SKM-1 treated with dmso at 0.1 percent for 144 hours (cell line): Measurements from ENCODE around the gene ARHGEF9.

Experiments used
- DNase-seq: peaks from one replicate; lab custom pipeline; 2025; ENCODE audit not compliant: unreplicated experiment; lab: John Stamatoyannopoulos, UW

ARHGEF9 gene

DNA sequence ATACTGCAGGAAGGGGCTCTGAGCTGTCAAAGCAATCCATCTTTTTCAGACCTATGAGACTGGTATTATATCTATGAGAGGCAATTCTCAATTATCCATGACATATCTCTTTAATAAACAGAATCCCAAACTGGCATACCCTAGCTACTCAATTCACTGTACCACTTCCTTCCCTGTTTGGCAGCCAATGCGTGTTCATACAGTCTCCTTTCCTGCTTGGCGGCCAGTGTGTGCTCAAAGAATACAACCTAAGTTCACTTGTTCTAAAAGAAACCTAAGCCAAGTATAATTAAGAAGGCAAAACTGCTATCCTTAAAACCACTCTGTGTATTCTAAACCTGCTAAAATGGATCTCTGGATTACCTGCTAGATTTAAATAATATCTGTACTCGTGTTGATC lies 38.3 kb downstream of the ARHGEF9 start:
- no peak for DNase-seq

DNA sequence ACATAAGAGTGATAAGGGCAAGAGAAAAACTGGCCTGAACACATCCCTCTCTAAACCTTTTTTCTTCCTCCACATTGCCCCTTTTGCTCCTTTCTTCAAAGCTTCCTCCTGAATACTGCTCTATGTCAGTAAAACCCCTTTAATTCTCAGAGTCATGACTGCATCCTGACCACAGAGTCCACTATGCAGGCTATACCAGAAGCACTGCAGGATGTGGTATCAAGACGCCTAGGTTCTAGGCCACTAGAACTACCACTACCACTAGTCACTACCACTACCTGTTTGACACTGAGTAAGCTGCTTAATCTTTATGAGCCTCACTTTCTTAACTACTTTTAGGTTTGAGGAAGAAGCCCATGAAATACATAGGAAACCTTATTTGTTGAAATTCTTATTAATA lies 38.7 kb downstream of the ARHGEF9 start:
- no peak for DNase-seq

DNA sequence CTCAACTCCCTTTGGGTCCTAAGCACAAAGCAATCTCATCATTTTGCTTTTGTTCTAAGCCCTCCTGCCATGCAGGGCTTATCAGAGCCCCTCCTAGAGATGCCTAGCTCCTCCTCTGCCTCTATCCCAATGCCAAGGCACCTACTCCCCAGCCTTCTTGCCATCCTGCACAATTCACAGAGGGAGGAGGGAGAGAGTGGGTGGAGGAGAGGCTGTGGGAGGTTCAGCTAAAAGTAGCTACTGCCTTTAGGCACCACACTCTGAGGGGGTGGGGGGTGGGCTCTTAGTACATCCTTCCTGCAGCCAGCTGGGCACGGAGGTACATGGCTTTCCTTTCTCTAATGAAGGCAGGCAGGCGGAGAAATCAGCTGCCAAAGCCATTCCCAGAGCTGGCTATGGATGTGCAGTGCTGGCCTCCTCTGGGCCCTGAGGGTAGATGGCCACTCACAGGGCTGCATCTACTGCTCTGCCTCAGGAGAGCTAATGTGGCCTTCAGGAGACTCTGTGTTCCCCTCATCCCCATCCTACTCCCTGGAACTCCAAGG lies 40.1 kb downstream of the ARHGEF9 start:
- DNase-seq: no peak

DNA sequence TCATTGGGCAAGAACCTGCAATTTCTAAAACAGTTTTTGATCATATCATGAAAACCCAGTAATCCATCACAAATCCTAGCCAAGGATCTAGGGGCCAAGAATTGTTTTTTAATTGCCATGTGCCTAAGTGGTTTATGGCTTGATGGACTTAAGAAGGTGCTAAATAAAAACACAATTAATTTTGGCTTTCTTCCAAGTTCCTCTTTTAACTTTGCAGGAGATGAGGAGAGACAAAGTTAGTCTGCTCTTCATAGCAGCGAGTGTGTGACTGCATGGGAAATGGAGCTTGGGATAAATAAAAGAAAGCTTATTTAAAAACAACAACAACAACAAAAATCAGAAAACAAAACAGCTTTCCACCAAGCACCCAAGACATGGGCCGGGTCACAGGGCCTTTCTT lies 41.4 kb downstream of the ARHGEF9 start:
- no peak for DNase-seq

DNA sequence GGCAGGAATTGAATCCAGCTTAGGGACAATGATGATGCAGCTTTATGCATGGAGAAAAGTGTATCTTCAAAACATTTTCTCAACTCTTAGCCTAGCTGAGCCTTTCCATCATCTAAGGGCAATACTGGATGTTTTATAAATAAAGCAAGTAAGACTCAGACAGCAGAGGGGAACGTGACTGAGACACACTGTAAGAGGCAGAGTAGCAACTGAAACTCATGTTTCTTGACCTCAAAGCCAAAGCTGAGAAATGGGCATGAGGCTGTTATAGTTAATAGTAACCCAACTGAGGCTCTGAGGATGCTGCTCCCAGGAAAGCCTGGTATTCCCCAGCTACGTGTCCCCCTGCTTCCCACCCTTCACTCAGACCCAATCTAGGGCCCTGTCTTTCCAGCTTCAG lies 44.6 kb downstream of the ARHGEF9 start:
- DNase-seq: no peak

DNA sequence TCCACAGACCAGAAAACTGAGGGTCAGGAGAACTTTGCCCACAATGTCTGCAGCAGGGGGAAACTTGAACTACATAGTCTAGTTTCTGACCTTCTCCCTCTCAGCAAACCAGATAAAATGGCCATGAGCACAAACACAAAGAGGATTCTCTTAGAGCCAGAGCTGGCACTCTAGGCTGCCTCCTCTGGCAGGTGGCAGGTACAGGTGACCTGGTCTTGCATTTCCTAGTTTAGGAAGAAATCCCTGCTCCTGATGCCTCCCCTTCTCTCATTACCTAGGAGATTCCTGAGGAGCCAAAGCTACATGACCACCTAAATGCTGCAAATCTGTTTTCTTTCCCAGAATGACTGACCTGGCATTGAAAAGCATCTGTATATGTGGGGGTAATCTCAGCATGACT lies 45.1 kb downstream of the ARHGEF9 start:
- DNase-seq: no peak

DNA sequence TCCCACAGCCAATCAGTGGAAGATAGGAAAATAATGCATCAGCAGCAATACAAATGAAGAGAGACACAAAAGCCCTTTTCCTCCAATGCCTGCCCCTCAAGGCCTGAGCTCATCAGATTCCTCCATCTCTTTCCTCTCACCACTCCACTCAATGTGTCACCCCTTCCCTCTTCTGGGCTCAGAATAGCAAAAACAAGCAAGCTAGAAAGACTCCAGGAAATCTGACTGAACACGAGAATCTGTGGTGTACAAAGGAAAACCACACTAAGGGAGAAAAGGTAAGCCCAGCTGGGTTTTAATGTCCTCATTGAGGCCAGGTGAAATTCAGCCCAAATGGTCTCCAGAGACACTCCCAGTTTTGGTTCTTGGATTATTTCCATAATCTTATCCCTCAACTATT lies 46.3 kb downstream of the ARHGEF9 start:
- DNase-seq: no peak

DNA sequence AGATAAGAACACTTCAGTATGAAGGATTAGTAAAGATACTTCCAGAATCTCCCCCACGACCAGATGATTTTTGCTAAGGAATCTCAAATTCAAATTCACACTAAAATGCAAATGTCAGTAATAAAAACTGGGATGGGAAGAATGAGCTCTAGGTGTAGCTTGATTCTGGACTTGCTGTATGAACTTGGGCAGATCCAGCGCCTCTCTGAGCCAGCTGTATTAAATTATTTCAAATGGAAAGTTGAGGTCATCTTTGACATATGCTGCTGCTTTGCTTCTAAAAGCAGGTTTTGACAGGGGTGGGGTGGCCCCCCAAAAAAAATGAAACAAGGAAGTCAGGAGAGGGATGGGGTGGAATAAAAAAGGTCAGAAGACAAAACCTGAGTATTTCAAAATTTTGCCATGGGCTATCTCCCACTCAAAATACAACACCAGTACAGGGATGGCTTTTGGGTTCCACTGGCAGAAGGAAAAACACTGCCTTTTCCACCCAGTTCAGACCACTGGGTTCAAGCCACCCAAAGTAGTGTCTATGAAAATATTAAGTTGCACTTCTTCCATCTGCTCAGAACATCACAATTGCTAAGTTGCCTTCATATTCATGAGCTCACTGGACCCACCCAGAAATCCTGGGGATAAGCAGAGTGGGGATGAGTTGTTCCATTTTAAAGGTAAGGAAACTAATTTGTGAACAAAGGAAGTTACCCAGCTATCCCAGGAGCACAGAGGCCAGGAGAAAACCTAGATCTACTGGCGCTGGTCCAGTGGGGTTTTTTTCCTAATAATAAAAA lies 47.7 kb downstream of the ARHGEF9 start:
- no peak for DNase-seq

DNA sequence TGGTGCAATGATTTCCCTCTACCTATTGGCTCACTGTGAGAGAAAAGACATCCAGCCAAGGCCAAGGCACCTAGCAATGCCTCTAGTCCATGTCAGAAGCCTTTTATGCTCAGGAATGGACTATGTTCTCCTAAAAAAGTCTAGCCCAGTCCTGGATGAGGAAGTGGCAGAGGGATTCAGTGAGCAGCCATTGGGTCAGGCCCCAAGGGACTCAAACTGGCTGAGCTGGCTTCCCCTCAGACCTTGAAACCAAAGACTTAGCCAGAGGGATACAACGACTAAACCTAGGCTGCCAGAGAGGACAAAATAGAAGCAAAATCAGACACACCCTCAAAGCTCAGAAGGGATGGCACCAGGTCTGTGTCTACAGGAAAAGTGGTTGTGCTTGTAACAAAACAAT lies 49.1 kb downstream of the ARHGEF9 start:
- no peak for DNase-seq

DNA sequence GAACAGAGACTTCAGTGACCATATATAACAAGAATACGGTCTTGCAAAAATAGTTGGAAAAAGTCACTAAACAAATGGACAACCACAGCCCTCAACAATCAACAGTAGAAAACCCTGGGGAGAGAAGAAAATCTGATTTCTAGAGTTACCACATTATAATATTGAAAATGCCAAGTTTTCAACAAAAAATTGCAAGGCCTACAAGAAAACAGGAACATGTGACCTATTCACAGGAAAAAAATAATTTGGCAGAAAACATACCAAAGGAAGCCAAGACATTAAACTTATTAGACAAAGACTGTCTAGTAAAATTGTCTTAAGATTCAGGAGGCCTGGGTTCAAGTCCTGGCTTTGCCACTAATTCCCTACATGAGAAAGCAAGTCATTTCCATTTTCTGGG lies 64.7 kb downstream of the ARHGEF9 start:
- no peak for DNase-seq

DNA sequence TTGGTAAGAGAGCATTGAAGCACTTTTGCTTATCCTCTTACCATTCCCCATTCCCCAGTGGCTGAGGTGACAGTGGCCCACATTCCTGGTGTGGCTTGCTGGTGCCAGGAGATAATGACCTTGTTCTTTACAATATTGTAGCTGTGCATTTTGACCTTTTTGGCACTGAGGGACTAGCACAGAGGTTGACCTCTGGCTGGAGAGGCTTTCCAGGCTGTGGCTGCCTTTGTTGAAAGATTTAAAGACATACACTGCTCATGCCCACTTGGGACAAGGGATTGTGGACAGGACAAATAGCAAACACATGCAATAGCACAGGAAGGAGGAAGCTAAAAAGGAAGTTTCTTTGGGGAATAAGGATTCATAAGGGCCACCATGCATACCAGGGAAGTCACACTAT lies 65.4 kb downstream of the ARHGEF9 start:
- DNase-seq: no peak

DNA sequence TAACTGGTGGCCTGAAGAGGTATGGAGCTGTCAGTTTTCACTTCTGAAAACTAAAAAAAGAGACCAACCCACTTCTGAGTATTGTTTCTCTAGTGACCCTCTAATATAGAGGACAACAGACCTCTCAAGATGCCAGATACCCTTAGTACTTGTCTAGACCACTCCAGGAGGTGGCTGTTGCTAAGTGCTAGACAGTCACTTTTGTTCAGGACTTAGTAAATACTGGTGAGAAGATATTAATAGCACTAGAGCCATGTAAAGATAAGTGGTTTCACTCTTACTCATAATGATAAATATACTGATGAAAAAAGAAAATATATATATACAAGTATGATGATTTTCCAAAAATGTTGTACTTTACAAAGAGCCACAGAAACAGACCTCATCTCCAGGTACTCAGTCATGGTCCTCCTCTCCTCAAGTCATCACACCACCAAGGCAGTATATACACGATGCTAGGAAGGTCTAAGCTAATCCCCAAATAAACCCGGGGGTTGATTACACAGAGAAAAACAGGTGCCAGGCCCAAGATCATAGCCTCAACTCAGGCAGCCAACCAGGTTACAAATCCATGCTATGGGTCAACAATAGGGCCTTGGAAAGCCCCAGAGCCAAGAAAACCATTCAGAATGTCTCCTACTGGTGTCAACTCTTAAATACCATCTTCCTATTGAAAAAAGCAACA lies 66.9 kb downstream of the ARHGEF9 start:
- DNase-seq: no peak

DNA sequence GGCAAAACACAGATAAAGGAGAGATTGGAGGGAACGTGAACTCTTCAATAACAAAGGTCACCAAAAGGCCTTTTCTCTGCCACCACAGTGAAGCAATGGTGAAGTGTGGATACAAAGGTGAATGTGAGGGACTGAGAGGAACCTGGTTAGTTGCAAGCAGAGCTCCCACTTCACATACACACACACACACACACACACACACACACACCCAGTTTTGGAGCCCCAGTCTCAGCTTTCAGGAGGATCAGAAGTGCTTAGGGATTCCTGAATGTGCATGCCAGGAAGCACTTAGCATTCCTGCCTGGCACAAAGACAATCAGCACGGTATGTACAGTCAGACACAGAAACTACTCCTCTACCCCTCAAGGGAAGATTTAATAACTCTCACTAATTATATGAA lies 71.5 kb downstream of the ARHGEF9 start:
- no peak for DNase-seq

DNA sequence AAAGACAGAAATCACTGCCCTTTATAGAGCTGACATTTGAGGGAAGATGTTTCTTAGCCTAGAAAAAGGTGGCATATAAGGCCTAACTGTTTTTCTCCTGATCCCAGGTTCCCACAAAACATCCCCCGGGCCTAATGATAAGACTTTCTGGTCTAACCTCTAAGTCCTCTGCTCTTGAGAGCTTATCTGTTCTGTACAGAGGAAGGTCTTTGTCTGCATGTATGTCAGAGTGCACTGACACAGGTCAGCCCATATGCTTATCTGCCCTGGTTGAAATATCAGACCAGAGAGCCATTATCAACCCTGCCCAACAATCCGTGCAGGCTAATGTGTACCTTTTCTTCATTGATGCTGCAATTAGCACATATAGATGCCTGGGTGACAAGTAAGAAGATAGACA lies 76.2 kb downstream of the ARHGEF9 start:
- no peak for DNase-seq

DNA sequence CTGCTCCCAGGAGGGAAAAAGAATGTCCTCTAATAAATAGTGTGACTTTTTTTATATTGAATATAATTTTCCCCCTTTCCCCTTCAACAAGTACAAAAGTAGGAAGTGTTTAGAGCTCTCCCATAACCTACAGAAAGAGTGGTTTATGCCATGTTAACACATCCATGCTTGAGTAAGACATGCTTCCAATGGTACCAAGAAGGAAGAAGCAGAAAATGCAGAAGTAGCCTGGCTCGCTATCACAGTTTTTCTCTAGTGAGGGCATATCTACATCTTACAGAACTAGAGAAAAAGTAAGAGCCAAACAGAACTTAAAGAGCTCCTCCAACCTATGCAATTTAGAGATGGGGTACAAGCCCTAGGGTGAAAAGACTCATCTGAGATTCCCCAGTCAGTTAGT lies 82.5 kb downstream of the ARHGEF9 start:
- peak; percentile 2 for DNase-seq

DNA sequence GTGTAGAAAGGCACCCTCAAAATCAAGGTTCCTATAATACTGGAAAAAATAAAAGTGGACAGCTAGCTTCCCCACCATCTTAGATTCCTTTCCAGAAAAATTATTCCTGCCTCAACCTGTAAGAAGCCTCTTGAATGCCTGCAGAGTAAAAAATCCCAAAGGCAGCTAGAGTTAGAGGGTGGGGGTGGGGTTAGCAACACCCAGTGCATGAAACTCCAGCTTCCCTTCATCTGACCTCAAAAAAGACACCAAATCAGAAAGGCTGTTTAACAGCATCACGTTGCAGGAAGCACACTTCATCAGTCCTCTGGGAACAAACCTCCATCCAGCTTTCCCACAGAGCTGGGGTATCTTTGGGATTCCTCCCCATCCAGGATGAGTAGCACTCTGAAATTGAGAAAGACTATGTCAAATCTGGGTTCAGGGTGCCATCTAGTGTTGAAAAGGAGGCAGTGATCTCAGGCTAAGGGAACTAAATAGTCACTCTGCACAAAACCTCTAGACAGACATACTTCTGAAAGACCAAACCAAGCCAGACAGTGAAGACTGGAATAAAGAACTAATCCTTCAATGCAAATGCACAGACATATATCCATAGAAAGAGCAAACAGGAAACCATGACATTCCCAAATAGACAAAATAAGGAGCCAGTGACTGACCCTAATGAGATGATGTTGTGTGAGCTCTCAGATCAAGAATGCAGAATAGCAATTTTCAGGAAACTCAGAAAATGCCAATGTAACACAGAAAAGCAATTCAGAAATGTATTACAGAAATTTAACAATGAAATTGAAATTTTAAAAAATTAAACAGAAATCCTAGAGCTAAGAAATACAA lies 97.9 kb downstream of the ARHGEF9 start:
- DNase-seq: peak; percentile 3

DNA sequence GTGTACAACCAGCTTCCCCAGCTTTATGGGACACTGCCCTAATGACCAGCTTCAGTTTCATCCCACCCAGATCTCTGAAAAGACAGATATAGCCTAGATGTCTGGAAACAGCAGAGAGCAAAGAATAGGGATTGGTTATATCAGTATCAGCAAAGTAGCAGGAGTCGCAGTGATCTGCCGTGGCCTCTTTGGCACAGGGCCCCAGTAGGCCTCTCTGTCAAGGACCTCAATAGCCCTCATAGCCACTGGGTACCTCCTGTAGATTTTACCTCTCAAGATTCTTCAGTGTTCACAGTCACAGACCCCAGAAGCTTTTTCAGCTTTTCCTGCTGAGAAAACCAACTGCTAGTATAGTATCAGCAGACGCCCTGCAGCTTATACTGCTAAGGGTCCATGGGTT lies 104.6 kb downstream of the ARHGEF9 start:
- DNase-seq: no peak

DNA sequence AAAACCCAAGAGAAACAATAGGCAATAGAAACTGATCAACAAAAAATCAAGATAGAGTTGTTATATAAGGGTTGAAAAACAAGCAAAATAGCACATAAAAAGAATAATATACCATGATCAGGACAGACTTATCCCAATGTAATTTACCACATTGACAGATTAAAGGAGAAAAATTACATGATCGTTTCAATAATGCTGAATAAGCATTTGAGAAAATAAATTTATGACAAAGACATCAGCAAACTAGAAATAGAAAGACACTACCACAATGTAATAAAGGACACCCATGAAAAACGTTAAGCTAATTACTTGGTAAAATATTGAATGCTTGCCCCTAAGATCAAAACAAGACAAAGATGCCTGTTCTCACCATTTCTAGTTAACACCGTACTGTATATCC lies 105.6 kb downstream of the ARHGEF9 start:
- DNase-seq: no peak

DNA sequence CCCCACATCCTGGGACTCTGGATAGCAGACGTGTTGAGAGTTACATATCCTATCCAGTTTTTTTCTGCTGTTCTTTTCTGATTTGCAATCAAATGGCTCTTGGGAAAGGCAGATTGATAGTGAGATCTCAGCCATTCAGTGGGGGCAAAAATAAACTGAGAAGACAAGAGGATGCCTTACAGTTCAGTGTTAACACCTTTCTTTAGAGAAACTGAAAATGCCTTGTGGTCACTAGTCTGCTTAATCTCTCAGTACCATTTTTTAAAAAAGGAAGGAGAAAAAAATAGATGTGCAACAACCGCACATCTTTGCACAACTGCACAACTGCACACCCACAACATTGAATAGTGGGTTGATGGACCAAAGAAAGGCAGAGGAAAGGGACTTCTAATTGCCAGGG lies 109.3 kb downstream of the ARHGEF9 start:
- no peak for DNase-seq

DNA sequence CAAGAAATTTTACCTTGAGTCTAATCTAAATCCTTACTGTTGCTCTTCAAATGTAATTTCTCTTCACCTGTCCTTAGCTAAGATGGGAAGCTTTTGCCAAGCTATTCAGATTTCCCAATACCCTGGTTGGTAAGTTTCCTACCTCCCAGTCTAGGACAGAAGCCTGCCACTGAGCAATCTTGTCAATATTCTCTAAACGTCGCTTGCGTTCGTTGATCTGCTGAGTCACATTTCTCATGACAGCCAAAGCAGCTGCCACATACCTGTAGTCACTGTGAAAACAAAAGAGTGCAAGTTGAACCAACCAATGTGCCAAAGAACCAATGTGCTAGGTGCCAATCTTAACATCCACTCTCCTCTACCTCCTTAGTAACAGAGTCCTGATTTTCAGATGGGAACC lies 111.1 kb downstream of the ARHGEF9 start:
- no peak for DNase-seq

DNA sequence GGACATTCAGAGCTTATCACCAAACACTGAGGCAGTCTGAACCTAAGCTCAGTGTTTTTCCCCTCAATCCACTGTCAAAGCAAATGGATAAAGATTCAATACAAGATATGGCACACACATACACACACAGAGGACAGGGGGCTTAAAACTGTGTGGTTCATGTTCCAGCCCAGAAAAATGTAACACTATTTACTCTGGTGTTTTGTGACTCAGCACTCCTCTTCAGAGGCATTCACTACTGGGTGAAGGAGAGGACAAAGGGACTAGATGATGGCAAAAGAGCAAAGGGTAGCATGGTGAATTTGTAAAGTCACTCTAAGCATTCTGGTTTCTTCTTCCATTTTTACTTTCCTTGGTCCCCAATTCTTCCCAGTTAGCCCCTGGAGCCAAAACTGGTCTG lies 120.3 kb downstream of the ARHGEF9 start:
- no peak for DNase-seq

DNA sequence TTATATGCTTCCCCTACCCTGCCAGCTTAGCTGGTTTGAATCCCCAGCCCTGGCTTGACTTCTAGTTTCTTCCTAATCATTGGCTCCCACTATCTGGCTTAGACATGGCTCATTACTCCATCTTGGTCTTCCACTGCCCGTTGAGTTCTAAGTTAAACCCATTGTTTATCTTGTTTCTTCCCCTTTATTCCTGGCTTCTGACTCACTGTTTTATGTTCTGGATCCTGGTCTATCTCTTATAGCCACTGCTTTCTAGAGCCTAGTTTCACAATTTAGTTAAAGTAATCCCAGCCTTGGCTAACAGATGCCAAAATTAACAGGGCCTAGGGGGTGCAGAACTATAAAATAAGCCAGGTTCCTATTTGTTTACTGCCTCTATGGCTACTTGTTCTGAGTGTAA lies 120.9 kb downstream of the ARHGEF9 start:
- DNase-seq: no peak
